Thyroid gland (tissue), 4 donors: ENCODE measurements around the gene GAPVD1.

Experiments used
- POLR2A ChIP-seq, 2 donors: fragments of 450-650 bp; IDR thresholded peaks; one replicate each; pipeline ENCODE4 v1.6.1; 2017; ENCODE audit warnings: antibody characterized with exemption in 2 of 2, mild to moderate bottlenecking in 2 of 2, moderate library complexity in 1 of 2
- TF ChIP-seq, protein P1 (sequence below), 6 experiments: fragments of 200-600 bp in 3 of 6; fragments of 450-650 bp in 3 of 6; sonication (generic) in 3 of 6; IDR thresholded peaks; one replicate each; pipeline ENCODE4 v1.5.1; 2016 to 2019; ENCODE audit warnings: antibody characterized with exemption in 6 of 6, mild to moderate bottlenecking in 2 of 6, inconsistent platforms in 1 of 6, moderate library complexity in 1 of 6

DNA sequence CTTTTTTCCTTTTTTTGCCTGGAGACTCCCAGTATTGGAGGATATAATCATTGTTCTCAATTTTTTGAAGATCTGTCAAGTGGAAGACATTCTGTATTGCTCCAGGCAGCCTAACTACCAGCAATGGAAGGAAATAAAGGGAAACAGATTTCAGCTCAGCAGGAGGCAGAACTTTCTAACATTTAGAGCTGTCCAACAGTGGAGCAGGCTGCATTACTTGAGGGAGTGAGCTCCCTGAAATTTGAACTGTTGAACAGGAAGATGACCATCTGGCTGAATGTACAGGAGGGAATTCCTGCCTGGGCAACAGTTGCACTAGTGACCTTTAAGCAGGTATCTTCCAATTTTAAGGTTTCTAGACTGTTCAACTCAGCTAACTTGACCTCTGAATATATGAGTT is 1.1 kb upstream of the GAPVD1 start:
- TF ChIP-seq, protein P1, sequence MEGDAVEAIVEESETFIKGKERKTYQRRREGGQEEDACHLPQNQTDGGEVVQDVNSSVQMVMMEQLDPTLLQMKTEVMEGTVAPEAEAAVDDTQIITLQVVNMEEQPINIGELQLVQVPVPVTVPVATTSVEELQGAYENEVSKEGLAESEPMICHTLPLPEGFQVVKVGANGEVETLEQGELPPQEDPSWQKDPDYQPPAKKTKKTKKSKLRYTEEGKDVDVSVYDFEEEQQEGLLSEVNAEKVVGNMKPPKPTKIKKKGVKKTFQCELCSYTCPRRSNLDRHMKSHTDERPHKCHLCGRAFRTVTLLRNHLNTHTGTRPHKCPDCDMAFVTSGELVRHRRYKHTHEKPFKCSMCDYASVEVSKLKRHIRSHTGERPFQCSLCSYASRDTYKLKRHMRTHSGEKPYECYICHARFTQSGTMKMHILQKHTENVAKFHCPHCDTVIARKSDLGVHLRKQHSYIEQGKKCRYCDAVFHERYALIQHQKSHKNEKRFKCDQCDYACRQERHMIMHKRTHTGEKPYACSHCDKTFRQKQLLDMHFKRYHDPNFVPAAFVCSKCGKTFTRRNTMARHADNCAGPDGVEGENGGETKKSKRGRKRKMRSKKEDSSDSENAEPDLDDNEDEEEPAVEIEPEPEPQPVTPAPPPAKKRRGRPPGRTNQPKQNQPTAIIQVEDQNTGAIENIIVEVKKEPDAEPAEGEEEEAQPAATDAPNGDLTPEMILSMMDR (IDR thresholded peaks at IDR 0.05) = no peak
- TF ChIP-seq POLR2A (IDR thresholded peaks at IDR 0.05) = no peak
